Ureter (tissue), 1 donor: ENCODE measurements around the gene KATNB1. TPM values are rescaled to one million over a fixed set of nuclear protein-coding genes. Genes with fewer than 3 reads are reported as not detected.
"Not testable (repeated sequence)": the region's sequence is repeated elsewhere in the genome, so short reads cannot be mapped to it uniquely, and the experiment has no call there.

Experiments used
- DNase-seq: peaks from one replicate; pipeline ENCODE4 v3.0.0-alpha.2; 2020; ENCODE audit warnings: low spot score
- total RNA-seq: library from RNA; stranded (reverse); gene quantifications from one replicate; pipeline ENCODE4 v1.2.4, GENCODE V29; 2023
- donor health status: DM: yes; HTN: yes; CAD: no.

Gene KATNB1
- total RNA-seq, 1 donor from 2014 or later = 19.0 TPM

GRCh38 chr16:57701759-57702371, 33.7 kb upstream of the KATNB1 start:
- no peak for DNase-seq

GRCh38 chr16:57703416-57704010, 32.1 kb upstream of the KATNB1 start:
- DNase-seq = no peak

GRCh38 chr16:57704011-57704904, 31.3 kb upstream of the KATNB1 start:
- no peak for DNase-seq

- no peak for DNase-seq
Observed at GRCh38 chr16:57704905-57705852, 30.4 kb upstream of the KATNB1 start.

GRCh38 chr16:57706717-57707116, 28.9 kb upstream of the KATNB1 start:
- DNase-seq = no peak

GRCh38 chr16:57707331-57707730, 28.2 kb upstream of the KATNB1 start:
- DNase-seq = no peak

- DNase-seq = no peak
Observed at GRCh38 chr16:57708168-57708567, 27.4 kb upstream of the KATNB1 start.

GRCh38 chr16:57709663-57710062, 25.9 kb upstream of the KATNB1 start:
- DNase-seq = no peak

- DNase-seq = no peak
Observed at GRCh38 chr16:57711346-57711745, 24.2 kb upstream of the KATNB1 start.

- DNase-seq = no peak
Observed at GRCh38 chr16:57711993-57712392, 23.6 kb upstream of the KATNB1 start.

GRCh38 chr16:57712569-57712968, 23.0 kb upstream of the KATNB1 start:
- not testable (repeated sequence) for DNase-seq

- no peak for DNase-seq
Observed at GRCh38 chr16:57713596-57713995, 22.0 kb upstream of the KATNB1 start.

GRCh38 chr16:57714047-57714446, 21.5 kb upstream of the KATNB1 start:
- DNase-seq = no peak

GRCh38 chr16:57720142-57720575, 15.4 kb upstream of the KATNB1 start:
- DNase-seq = no peak

- no peak for DNase-seq
Observed at GRCh38 chr16:57721356-57722209, 14.0 kb upstream of the KATNB1 start.

GRCh38 chr16:57722210-57722499, 13.4 kb upstream of the KATNB1 start:
- no peak for DNase-seq

GRCh38 chr16:57722651-57723050, 12.9 kb upstream of the KATNB1 start:
- no peak for DNase-seq

GRCh38 chr16:57723170-57723569, 12.4 kb upstream of the KATNB1 start:
- DNase-seq = no peak

- DNase-seq = no peak
Observed at GRCh38 chr16:57724531-57724930, 11.0 kb upstream of the KATNB1 start.

GRCh38 chr16:57725151-57725550, 10.4 kb upstream of the KATNB1 start:
- no peak for DNase-seq

- DNase-seq = no peak
Observed at GRCh38 chr16:57725554-57725953, 10.0 kb upstream of the KATNB1 start.
